HepG2 (cell line): Measurements from ENCODE around the gene TRPM5. TPM values are rescaled to one million over a fixed set of nuclear protein-coding genes. Genes with fewer than 3 reads are reported as not detected.

ENCODE experiments used
- CBFB ChIP-seq: sonication (generic); formaldehyde crosslinking; IDR thresholded peaks from 2 replicates; pipeline ENCODE4 v1.4.0; 2020; ENCODE audit warnings: missing genetic modification reagents
- CBX1 ChIP-seq: IDR thresholded peaks from one replicate; pipeline ENCODE4 v1.6.1; 2016; ENCODE audit warnings: antibody characterized with exemption, low read depth
- CBX5 ChIP-seq: sonication (generic); formaldehyde crosslinking; IDR thresholded peaks from 2 replicates; pipeline ENCODE4 v1.4.0; 2020; ENCODE audit warnings: missing genetic modification reagents, borderline replicate concordance
- KDM5A ChIP-seq: fragments of 200-600 bp; sonication (generic); IDR thresholded peaks from 2 replicates; pipeline ENCODE4 v1.7.0; 2018; ENCODE audit warnings: antibody characterized with exemption, mild to moderate bottlenecking, low read length, borderline replicate concordance
- PCBP2 ChIP-seq: fragments of 200-400 bp; formaldehyde crosslinking; optimal IDR thresholded peaks from 2 replicates; pipeline ENCODE3; 2018; ENCODE audit warnings: low read length, low read depth; ENCODE audit not compliant: poor library complexity, severe bottlenecking
- PHB2 ChIP-seq: fragments of 450-650 bp; IDR thresholded peaks from 2 replicates; pipeline ENCODE4 v1.6.1; 2018; ENCODE audit not compliant: partially characterized antibody
- POLR2A ChIP-seq, 2 experiments: IDR thresholded peaks; 2 replicates each; pipeline ENCODE4 v1.6.1; 2011; ENCODE audit warnings: low read depth in 2 of 2, low read length in 2 of 2, mild to moderate bottlenecking in 1 of 2, moderate library complexity in 1 of 2; ENCODE audit not compliant: insufficient read depth in 1 of 2
- STAT5B ChIP-seq: sonication (generic); formaldehyde crosslinking; IDR thresholded peaks from 2 replicates; pipeline ENCODE4 v1.4.0; 2020; ENCODE audit warnings: missing genetic modification reagents
- TIGD3 ChIP-seq: sonication (generic); formaldehyde crosslinking; IDR thresholded peaks from 2 replicates; pipeline ENCODE4 v1.5.1; 2020; ENCODE audit warnings: mild to moderate bottlenecking, missing genetic modification reagents, borderline replicate concordance
- ZBTB10 ChIP-seq: sonication (generic); formaldehyde crosslinking; IDR thresholded peaks from 2 replicates; pipeline ENCODE4 v1.4.0; 2020; ENCODE audit warnings: missing genetic modification reagents, borderline replicate concordance
- ZFP62 ChIP-seq: sonication (generic); formaldehyde crosslinking; IDR thresholded peaks from 2 replicates; pipeline ENCODE4 v1.4.0; 2020; ENCODE audit warnings: missing genetic modification reagents
- ZNF160 ChIP-seq: sonication (generic); formaldehyde crosslinking; IDR thresholded peaks from 2 replicates; pipeline ENCODE4 v1.8.0; 2022; ENCODE audit warnings: mild to moderate bottlenecking, inconsistent platforms, missing genetic modification reagents
- ZNF24 ChIP-seq: fragments of 450-650 bp; IDR thresholded peaks from 2 replicates; pipeline ENCODE4 v1.6.1; 2017; ENCODE audit warnings: antibody characterized with exemption, mild to moderate bottlenecking
- ZNF446 ChIP-seq: sonication (generic); formaldehyde crosslinking; IDR thresholded peaks from 2 replicates; pipeline ENCODE4 v1.5.0; 2020; ENCODE audit warnings: mild to moderate bottlenecking, missing genetic modification reagents
- ZNF468 ChIP-seq: sonication (generic); formaldehyde crosslinking; IDR thresholded peaks from 2 replicates; pipeline ENCODE4 v1.8.0; 2022; ENCODE audit warnings: mild to moderate bottlenecking, moderate library complexity, missing genetic modification reagents
- ZNF558 ChIP-seq: sonication (generic); formaldehyde crosslinking; IDR thresholded peaks from 2 replicates; pipeline ENCODE4 v1.9.0; 2022; ENCODE audit warnings: mild to moderate bottlenecking, missing genetic modification reagents, borderline replicate concordance
- ZNF704 ChIP-seq: sonication (generic); formaldehyde crosslinking; IDR thresholded peaks from 2 replicates; pipeline ENCODE4 v1.8.1; 2023; ENCODE audit warnings: mild to moderate bottlenecking, inconsistent platforms, moderate library complexity, missing genetic modification reagents, borderline replicate concordance
- ZNF850 ChIP-seq: sonication (generic); formaldehyde crosslinking; conservative IDR thresholded peaks from 2 replicates; pipeline ENCODE4 v1.9.0; 2021; ENCODE audit warnings: mild to moderate bottlenecking, missing genetic modification reagents
- polyA plus RNA-seq, 8 experiments: library from polyadenylated mRNA; depleted of rRNA in 3 of 8; stranded (reverse) in 7 of 8; unstranded in 1 of 8; fragments of >200 nt; fragmentation: Illumina TruSeq in 4 of 8; extraction: Trizol in 4 of 8; gene quantifications; 2 replicates each; pipeline versions ENCODE4 v1.2.1 to v1.2.3, GENCODE V29; 2011 to 2016; ENCODE audit warnings: low read depth in 4 of 8, missing spikeins in 1 of 8, mixed read lengths in 1 of 8; ENCODE audit not compliant: insufficient read depth in 1 of 8
- total RNA-seq, 5 experiments: library from RNA; depleted of rRNA; stranded (reverse); fragments of >200 nt; fragmentation: Illumina TruSeq; extraction: Trizol; gene quantifications; 2 replicates each; pipeline ENCODE4 v1.2.3, GENCODE V29; 2016; ENCODE audit warnings: low read depth in 1 of 5
- TF ChIP-seq, protein P1 (sequence below), 2 experiments: sonication (generic) in 1 of 2; formaldehyde crosslinking in 1 of 2; IDR thresholded peaks; 2 replicates each; pipeline versions ENCODE4 v1.4.0 to v1.6.1; 2018 to 2020; ENCODE audit warnings: missing genetic modification reagents in 2 of 2, borderline replicate concordance in 1 of 2, low read depth in 1 of 2, mild to moderate bottlenecking in 1 of 2, missing biosample characterization in 1 of 2
- TF ChIP-seq, protein P2 (sequence below): sonication (generic); formaldehyde crosslinking; IDR thresholded peaks from 2 replicates; pipeline ENCODE4 v1.5.0; 2020; ENCODE audit warnings: mild to moderate bottlenecking, missing genetic modification reagents

TRPM5 gene
- total and polyA plus RNA-seq, 2 of the 13 experiments (the other 11 are each of a cell fraction or from before 2014, with no cell fraction given), result 0.12 TPM; not detected in 1

GRCh38 chr11:2400069-2400761 lies 44.1 kb downstream of the TRPM5 start, which contains the start of gene TSSC4 (continued):
- no peak; the same call in 1 of the 2 replicates for TF ChIP-seq ZNF704 (CRISPR knock-in tag)
- TF ChIP-seq TIGD3 (CRISPR knock-in tag), result no peak; the same call in 1 of the 2 replicates
- TF ChIP-seq ZNF446, result peak; percentile 92; the same call in 1 of the 2 replicates
- TF ChIP-seq ZBTB10 (CRISPR knock-in tag), result 0 out of 2 replicates have a peak, but pooled peaks have one; percentile 50
- no peak for TF ChIP-seq PCBP2
- TF ChIP-seq ZNF558 (CRISPR knock-in tag), result no peak
- TF ChIP-seq CBFB (CRISPR knock-in tag), result peak; percentile 90; the same call in 1 of the 2 replicates
- no peak for TF ChIP-seq ZNF468 (CRISPR knock-in tag)
- TF ChIP-seq ZNF160 (CRISPR knock-in tag), result peak; percentile 64; the same call in 1 of the 2 replicates
- TF ChIP-seq PHB2, result no peak
- TF ChIP-seq, protein P1, sequence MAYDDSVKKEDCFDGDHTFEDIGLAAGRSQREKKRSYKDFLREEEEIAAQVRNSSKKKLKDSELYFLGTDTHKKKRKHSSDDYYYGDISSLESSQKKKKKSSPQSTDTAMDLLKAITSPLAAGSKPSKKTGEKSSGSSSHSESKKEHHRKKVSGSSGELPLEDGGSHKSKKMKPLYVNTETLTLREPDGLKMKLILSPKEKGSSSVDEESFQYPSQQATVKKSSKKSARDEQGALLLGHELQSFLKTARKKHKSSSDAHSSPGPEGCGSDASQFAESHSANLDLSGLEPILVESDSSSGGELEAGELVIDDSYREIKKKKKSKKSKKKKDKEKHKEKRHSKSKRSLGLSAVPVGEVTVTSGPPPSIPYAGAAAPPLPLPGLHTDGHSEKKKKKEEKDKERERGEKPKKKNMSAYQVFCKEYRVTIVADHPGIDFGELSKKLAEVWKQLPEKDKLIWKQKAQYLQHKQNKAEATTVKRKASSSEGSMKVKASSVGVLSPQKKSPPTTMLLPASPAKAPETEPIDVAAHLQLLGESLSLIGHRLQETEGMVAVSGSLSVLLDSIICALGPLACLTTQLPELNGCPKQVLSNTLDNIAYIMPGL (CRISPR knock-in tag; IDR thresholded peaks at IDR 0.05; ENCODE audit: borderline replicate concordance in 1 of 2, low read depth in 1 of 2), result peak; percentile 94 to 96
- no peak for TF ChIP-seq ZNF850
- peak; percentile 94; the same call in 1 of the 2 replicates for TF ChIP-seq CBX5 (CRISPR knock-in tag)
- peak; percentile 98 for TF ChIP-seq ZFP62 (CRISPR knock-in tag)
- no peak for TF ChIP-seq STAT5B (CRISPR knock-in tag)
- TF ChIP-seq KDM5A, result peak; percentile 60; the same call in 1 of the 2 replicates
- no peak for TF ChIP-seq ZNF24
- TF ChIP-seq, protein P2, sequence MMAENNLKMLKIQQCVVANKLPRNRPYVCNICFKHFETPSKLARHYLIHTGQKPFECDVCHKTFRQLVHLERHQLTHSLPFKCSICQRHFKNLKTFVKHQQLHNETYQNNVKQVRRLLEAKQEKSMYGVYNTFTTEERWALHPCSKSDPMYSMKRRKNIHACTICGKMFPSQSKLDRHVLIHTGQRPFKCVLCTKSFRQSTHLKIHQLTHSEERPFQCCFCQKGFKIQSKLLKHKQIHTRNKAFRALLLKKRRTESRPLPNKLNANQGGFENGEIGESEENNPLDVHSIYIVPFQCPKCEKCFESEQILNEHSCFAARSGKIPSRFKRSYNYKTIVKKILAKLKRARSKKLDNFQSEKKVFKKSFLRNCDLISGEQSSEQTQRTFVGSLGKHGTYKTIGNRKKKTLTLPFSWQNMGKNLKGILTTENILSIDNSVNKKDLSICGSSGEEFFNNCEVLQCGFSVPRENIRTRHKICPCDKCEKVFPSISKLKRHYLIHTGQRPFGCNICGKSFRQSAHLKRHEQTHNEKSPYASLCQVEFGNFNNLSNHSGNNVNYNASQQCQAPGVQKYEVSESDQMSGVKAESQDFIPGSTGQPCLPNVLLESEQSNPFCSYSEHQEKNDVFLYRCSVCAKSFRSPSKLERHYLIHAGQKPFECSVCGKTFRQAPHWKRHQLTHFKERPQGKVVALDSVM (CRISPR knock-in tag), result peak; percentile 26; the same call in 1 of the 2 replicates
- peak in 1 of 2 experiments; percentile 75; a peak in 1 of 4 replicates for TF ChIP-seq POLR2A (IDR thresholded peaks at IDR 0.05; ENCODE audit: insufficient read depth in 1 of 2, low read depth in 2 of 2, low read length in 2 of 2)
- peak; percentile 90 for TF ChIP-seq CBX1
